ENCODE results near the gene CIZ1. TPM values are rescaled to one million over a fixed set of nuclear protein-coding genes. Genes with fewer than 3 reads are reported as not detected.

CIZ1 gene
- total RNA-seq, 1 experiment from 2014 or later, result 62.7 TPM

GRCh38 chr9:128149951-128150593 lies 41.3 kb downstream of the CIZ1 start:
- no peaks in the 10 kb centered on the region for H3K4me1 ChIP-seq (ENCODE audit: low read length)
- no peak overlapping the region for H3K4me3 ChIP-seq (ENCODE audit: low read length)
- no peak for DNase-seq
- H3K79me2 ChIP-seq (ENCODE audit: low read length), result no peaks in the 10 kb centered on the region
- H3K36me3 ChIP-seq (ENCODE audit: insufficient read depth, low read length), result no peaks in the 10 kb centered on the region
- H3K4me2 ChIP-seq (ENCODE audit: low read depth, low read length, poor library complexity, severe bottlenecking), result no peak overlapping the region
- H3K27me3 ChIP-seq (ENCODE audit: low read length), result no peaks in the 10 kb centered on the region
- no peak overlapping the region for H3K27ac ChIP-seq (ENCODE audit: low read length)
- no peak overlapping the region for H2AFZ ChIP-seq (ENCODE audit: low read length)
- H4K20me1 ChIP-seq (ENCODE audit: insufficient read depth, low read depth, low read length), result no peaks in the 10 kb centered on the region
- no peak overlapping the region for H3K9ac ChIP-seq (ENCODE audit: low read length)
- H3K9me3 ChIP-seq (ENCODE audit: low read length), result no peaks in the 10 kb centered on the region
- no peaks in the 10 kb centered on the region for H3K9me2 ChIP-seq (replicated peaks; ENCODE audit: insufficient read depth, low read length)

GRCh38 chr9:128149001-128149701 lies 42.2 kb downstream of the CIZ1 start, which contains the start of gene LCN2:
TSS of gene LCN2 (plus strand) at chr9:128149453. CDS start at chr9:128149526, 73 bp downstream.
- no peak within 1 kb of the TSS for H3K4me2 ChIP-seq (ENCODE audit: low read depth, low read length, poor library complexity, severe bottlenecking)
- H4K20me1 ChIP-seq (ENCODE audit: insufficient read depth, low read depth, low read length), result no peaks in the 10 kb centered on the region
- H3K27me3 ChIP-seq (ENCODE audit: low read length), result no peaks in the 10 kb centered on the region
- no peak for DNase-seq
- H3K4me1 ChIP-seq (ENCODE audit: low read length), result no peaks in the 10 kb centered on the region
- H3K9me2 ChIP-seq (replicated peaks; ENCODE audit: insufficient read depth, low read length), result no peaks in the 10 kb centered on the region
- no peak within 1 kb of the TSS for H3K4me3 ChIP-seq (ENCODE audit: low read length)
- H3K79me2 ChIP-seq (ENCODE audit: low read length), result no peaks in the 10 kb centered on the region
- H2AFZ ChIP-seq (ENCODE audit: low read length), result no peak within 1 kb of the TSS
- H3K9me3 ChIP-seq (ENCODE audit: low read length), result no peaks in the 10 kb centered on the region
- no peak within 1 kb of the TSS for H3K9ac ChIP-seq (ENCODE audit: low read length)
- no peaks in the 10 kb centered on the region for H3K36me3 ChIP-seq (ENCODE audit: insufficient read depth, low read length)
- no peak within 1 kb of the TSS for H3K27ac ChIP-seq (ENCODE audit: low read length)

GRCh38 chr9:128148509-128149000 lies 42.8 kb downstream of the CIZ1 start:
- Histone ChIP-seq H3K9ac (ENCODE audit: low read length) (no peak overlapping the region), H3K4me1 (ENCODE audit: low read length) (no peaks in the 10 kb centered on the region), H2AFZ (ENCODE audit: low read length) (no peak overlapping the region), H3K9me2 (replicated peaks; ENCODE audit: insufficient read depth, low read length) (no peaks in the 10 kb centered on the region), H3K9me3 (ENCODE audit: low read length) (no peaks in the 10 kb centered on the region), H3K4me3 (ENCODE audit: low read length) (no peak overlapping the region), H4K20me1 (ENCODE audit: insufficient read depth, low read depth, low read length) (no peaks in the 10 kb centered on the region), H3K36me3 (ENCODE audit: insufficient read depth, low read length) (no peaks in the 10 kb centered on the region), H3K79me2 (ENCODE audit: low read length) (no peaks in the 10 kb centered on the region), H3K27me3 (ENCODE audit: low read length) (no peaks in the 10 kb centered on the region), H3K4me2 (ENCODE audit: low read depth, low read length, poor library complexity, severe bottlenecking) (no peak overlapping the region), H3K27ac (ENCODE audit: low read length) (no peak overlapping the region)
- DNase-seq, result no peak

DNA sequence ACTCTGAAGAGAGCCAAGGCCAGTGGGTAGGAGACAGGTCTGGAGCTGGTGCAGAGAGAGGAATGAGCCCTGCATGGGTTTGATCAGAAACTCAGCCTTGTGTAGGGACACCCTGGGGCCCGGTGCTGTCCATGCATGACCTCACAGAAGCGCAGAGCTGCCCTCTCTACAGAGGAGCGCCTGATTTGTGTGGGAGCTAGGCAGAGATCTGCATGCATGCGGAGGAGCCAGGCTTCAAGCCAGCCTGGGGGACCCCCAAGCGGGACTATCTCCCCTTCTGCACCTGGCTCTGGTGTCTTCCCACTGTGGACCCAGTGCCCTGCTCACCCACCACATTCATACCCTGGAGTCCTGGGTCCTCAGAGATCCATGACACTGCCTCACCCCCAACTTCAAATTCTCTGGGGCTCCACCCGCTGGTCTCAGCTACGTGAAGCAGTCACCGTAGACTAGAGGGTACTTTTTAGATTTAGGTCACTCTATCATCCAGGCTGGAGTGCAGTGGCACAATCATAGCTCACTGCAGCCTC lies 44.7 kb downstream of the CIZ1 start:
- H3K4me2 ChIP-seq (ENCODE audit: low read depth, low read length, poor library complexity, severe bottlenecking), result no peak overlapping the region

GRCh38 chr9:128145951-128146351 lies 45.4 kb downstream of the CIZ1 start:
- Histone ChIP-seq H3K4me3 (ENCODE audit: low read length) (no peak overlapping the region), H3K9me2 (replicated peaks; ENCODE audit: insufficient read depth, low read length) (no peaks in the 10 kb centered on the region), H3K27me3 (ENCODE audit: low read length) (no peaks in the 10 kb centered on the region), H3K27ac (ENCODE audit: low read length) (no peak overlapping the region), H2AFZ (ENCODE audit: low read length) (no peak overlapping the region), H3K4me2 (ENCODE audit: low read depth, low read length, poor library complexity, severe bottlenecking) (no peak overlapping the region), H3K79me2 (ENCODE audit: low read length) (no peaks in the 10 kb centered on the region), H3K9me3 (ENCODE audit: low read length) (no peaks in the 10 kb centered on the region), H3K36me3 (ENCODE audit: insufficient read depth, low read length) (no peaks in the 10 kb centered on the region), H4K20me1 (ENCODE audit: insufficient read depth, low read depth, low read length) (no peaks in the 10 kb centered on the region), H3K9ac (ENCODE audit: low read length) (no peak overlapping the region), H3K4me1 (ENCODE audit: low read length) (no peaks in the 10 kb centered on the region)
- DNase-seq, result no peak

More for the DNA sequence above, 44.7 kb downstream of the CIZ1 start:
- Histone ChIP-seq H3K4me1 (ENCODE audit: low read length) (no peaks in the 10 kb centered on the region), H3K79me2 (ENCODE audit: low read length) (no peaks in the 10 kb centered on the region), H3K9me2 (replicated peaks; ENCODE audit: insufficient read depth, low read length) (no peaks in the 10 kb centered on the region), H2AFZ (ENCODE audit: low read length) (no peak overlapping the region), H3K36me3 (ENCODE audit: insufficient read depth, low read length) (no peaks in the 10 kb centered on the region), H3K27ac (ENCODE audit: low read length) (no peak overlapping the region), H3K4me3 (ENCODE audit: low read length) (no peak overlapping the region), H3K27me3 (ENCODE audit: low read length) (no peaks in the 10 kb centered on the region), H4K20me1 (ENCODE audit: insufficient read depth, low read depth, low read length) (no peaks in the 10 kb centered on the region), H3K9me3 (ENCODE audit: low read length) (no peaks in the 10 kb centered on the region), H3K9ac (ENCODE audit: low read length) (no peak overlapping the region)
- DNase-seq, result no peak

- no peaks in the 10 kb centered on the region for H4K20me1 ChIP-seq (ENCODE audit: insufficient read depth, low read depth, low read length)
- H3K9me2 ChIP-seq (replicated peaks; ENCODE audit: insufficient read depth, low read length), result no peaks in the 10 kb centered on the region
- H3K4me1 ChIP-seq (ENCODE audit: low read length), result no peaks in the 10 kb centered on the region
- no peak overlapping the region for H3K9ac ChIP-seq (ENCODE audit: low read length)
- no peak overlapping the region for H3K4me3 ChIP-seq (ENCODE audit: low read length)
- no peaks in the 10 kb centered on the region for H3K9me3 ChIP-seq (ENCODE audit: low read length)
- no peaks in the 10 kb centered on the region for H3K79me2 ChIP-seq (ENCODE audit: low read length)
- H2AFZ ChIP-seq (ENCODE audit: low read length), result no peak overlapping the region
- no peak overlapping the region for H3K27ac ChIP-seq (ENCODE audit: low read length)
- no peaks in the 10 kb centered on the region for H3K27me3 ChIP-seq (ENCODE audit: low read length)
- no peak overlapping the region for H3K4me2 ChIP-seq (ENCODE audit: low read depth, low read length, poor library complexity, severe bottlenecking)
- H3K36me3 ChIP-seq (ENCODE audit: insufficient read depth, low read length), result no peaks in the 10 kb centered on the region
- DNase-seq, result no peak
Measured at GRCh38 chr9:128145536-128145935, 45.8 kb downstream of the CIZ1 start.

DNA sequence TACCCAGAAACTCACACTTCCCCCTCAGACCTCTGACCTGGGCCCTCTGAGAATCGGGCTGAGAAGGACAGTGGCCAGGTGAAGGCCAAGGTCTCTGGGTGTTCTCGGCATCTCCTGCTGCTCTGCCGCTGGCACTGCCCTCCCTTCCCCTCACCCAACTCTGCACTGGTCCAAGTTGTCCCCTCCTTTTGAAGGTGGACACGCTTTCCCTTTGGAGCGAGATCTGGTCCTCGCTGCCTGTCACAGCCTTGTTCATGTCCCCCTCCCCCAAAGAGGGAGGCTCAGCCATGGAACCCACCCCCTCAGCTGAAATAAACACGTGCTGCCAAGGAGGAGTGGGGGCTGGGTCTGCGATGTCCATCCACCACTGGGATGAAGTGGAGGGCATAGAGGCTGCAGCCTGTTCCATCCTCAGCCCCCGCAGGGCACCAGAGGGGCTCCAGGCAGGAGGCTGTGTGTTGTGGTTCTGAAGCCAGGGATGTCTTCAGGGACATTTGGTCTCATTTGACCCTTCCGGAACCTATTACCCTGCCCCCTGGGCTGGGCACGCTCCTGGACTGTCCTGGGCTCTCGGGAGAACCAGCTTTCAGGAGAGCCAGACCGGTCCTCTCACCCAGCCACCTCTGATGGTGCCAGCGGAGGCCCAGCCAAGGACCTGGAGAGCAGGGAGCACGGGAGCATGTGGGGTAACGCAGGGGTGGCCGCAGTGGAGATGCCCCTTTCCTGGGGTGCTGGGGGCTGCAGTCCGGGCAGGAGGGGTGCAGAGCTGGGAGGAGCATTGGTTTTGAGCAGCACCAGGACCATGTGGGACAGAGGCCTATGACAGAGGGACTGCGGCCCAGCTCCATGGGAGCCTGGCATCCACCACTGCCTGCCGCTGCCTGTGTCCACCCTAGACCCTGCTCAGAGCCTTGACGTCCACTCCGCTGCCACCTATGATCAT lies 46.9 kb downstream of the CIZ1 start:
- H3K4me3 ChIP-seq (ENCODE audit: low read length), result no peak overlapping the region
- no peaks in the 10 kb centered on the region for H3K27me3 ChIP-seq (ENCODE audit: low read length)
- no peaks in the 10 kb centered on the region for H3K4me1 ChIP-seq (ENCODE audit: low read length)
- no peaks in the 10 kb centered on the region for H3K36me3 ChIP-seq (ENCODE audit: insufficient read depth, low read length)
- DNase-seq, result no peak
- H3K27ac ChIP-seq (ENCODE audit: low read length), result no peak overlapping the region
- H3K79me2 ChIP-seq (ENCODE audit: low read length), result no peaks in the 10 kb centered on the region
- no peaks in the 10 kb centered on the region for H3K9me3 ChIP-seq (ENCODE audit: low read length)
- no peak overlapping the region for H3K9ac ChIP-seq (ENCODE audit: low read length)
- no peak overlapping the region for H2AFZ ChIP-seq (ENCODE audit: low read length)
- H3K9me2 ChIP-seq (replicated peaks; ENCODE audit: insufficient read depth, low read length), result no peaks in the 10 kb centered on the region
- no peak overlapping the region for H3K4me2 ChIP-seq (ENCODE audit: low read depth, low read length, poor library complexity, severe bottlenecking)
- no peaks in the 10 kb centered on the region for H4K20me1 ChIP-seq (ENCODE audit: insufficient read depth, low read depth, low read length)
